Neutrophil (primary cell): ENCODE data around the gene DCST1.
A peak's percentile ranks its signal among the peaks of the same experiment; 100 is the strongest.

Source experiments
- H3K27ac ChIP-seq: fragments of 200-600 bp; sonication (generic); 2 replicates; pipeline ENCODE4 v1.5.1; 2016; ENCODE audit warnings: mild to moderate bottlenecking, moderate library complexity
- H3K27me3 ChIP-seq: fragments of 200-600 bp; sonication (generic); 2 replicates; pipeline ENCODE4 v1.6.0; 2016; ENCODE audit warnings: mild to moderate bottlenecking
- H3K36me3 ChIP-seq: fragments of 200-600 bp; sonication (generic); 2 replicates; pipeline ENCODE4 v1.5.1; 2017
- H3K4me1 ChIP-seq, 2 experiments: fragments of 200-600 bp in 1 of 2; sonication (generic) in 1 of 2; 1 replicate in 1 of 2; 2 replicates in 1 of 2; pipeline versions ENCODE4 v1.5.1 to v1.6.1; 2013 to 2016; ENCODE audit warnings: low read depth in 1 of 2, low read length in 1 of 2, mild to moderate bottlenecking in 1 of 2, moderate library complexity in 1 of 2; ENCODE audit not compliant: control insufficient read depth in 1 of 2, insufficient read depth in 1 of 2
- H3K4me3 ChIP-seq, 2 experiments: fragments of 200-600 bp in 1 of 2; sonication (generic) in 1 of 2; 1 replicate in 1 of 2; 2 replicates in 1 of 2; pipeline ENCODE4 v1.5.1; 2013 to 2016; ENCODE audit warnings: low read depth in 1 of 2, low read length in 1 of 2, mild to moderate bottlenecking in 1 of 2, moderate library complexity in 1 of 2
- H3K9me3 ChIP-seq: fragments of 200-600 bp; sonication (generic); 2 replicates; pipeline ENCODE4 v1.5.1; 2016
- TF ChIP-seq, protein P1 (sequence below): fragments of 200-600 bp; sonication (generic); IDR thresholded peaks from 2 replicates; pipeline ENCODE4 v1.5.1; 2016; ENCODE audit warnings: antibody characterized with exemption

The DCST1 gene

GRCh38 chr1:155008015-155008941 lies 25.3 kb upstream of the DCST1 start:
- H3K27ac ChIP-seq = peak overlapping the region; percentile 97
- no peaks in the 10 kb centered on the region for H3K9me3 ChIP-seq
- peak overlapping the region; percentile 85 to 95 for H3K4me3 ChIP-seq
- H3K27me3 ChIP-seq = no peaks in the 10 kb centered on the region
- H3K4me1 ChIP-seq = peaks cover 90 to 97% of the 10 kb centered on the region in 2 experiments
- H3K36me3 ChIP-seq = peaks cover 21% of the 10 kb centered on the region
- TF ChIP-seq, protein P1, sequence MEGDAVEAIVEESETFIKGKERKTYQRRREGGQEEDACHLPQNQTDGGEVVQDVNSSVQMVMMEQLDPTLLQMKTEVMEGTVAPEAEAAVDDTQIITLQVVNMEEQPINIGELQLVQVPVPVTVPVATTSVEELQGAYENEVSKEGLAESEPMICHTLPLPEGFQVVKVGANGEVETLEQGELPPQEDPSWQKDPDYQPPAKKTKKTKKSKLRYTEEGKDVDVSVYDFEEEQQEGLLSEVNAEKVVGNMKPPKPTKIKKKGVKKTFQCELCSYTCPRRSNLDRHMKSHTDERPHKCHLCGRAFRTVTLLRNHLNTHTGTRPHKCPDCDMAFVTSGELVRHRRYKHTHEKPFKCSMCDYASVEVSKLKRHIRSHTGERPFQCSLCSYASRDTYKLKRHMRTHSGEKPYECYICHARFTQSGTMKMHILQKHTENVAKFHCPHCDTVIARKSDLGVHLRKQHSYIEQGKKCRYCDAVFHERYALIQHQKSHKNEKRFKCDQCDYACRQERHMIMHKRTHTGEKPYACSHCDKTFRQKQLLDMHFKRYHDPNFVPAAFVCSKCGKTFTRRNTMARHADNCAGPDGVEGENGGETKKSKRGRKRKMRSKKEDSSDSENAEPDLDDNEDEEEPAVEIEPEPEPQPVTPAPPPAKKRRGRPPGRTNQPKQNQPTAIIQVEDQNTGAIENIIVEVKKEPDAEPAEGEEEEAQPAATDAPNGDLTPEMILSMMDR = peak; percentile 20

DNA sequence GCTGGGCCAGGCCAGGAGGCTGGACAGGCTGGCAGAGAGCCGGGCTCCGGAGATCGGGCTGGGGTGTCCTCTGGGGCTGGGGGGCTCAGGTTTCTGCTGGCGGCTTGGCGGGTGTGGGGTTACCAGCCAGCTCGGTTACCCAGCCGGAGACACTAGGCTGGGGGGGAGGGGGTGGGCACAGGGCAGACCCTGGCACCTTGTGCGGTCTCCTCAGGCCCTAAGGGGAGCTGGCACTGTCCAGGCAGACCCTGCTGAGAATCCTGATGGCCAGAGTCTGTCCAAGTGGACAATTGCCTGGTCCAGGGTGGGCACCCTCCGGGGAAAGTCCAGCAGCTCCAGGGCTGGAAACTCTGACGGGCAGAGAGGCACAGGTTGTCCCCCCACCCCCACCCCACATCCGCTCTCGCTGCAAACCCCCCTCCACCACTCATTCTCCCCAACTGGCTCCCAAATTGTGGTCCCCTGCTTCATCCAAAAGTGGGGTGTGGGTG lies 24.4 kb upstream of the DCST1 start:
- Histone ChIP-seq H3K27me3 (no peaks in the 10 kb centered on the region), H3K27ac (peak overlapping the region; percentile 97), H3K9me3 (no peaks in the 10 kb centered on the region), H3K36me3 (peaks cover 31% of the 10 kb centered on the region), H3K4me1 (peaks cover 97 to 100% of the 10 kb centered on the region in 2 experiments), H3K4me3 (peak overlapping the region; percentile 85 to 95)
- TF ChIP-seq, protein P1 = no peak

- Histone ChIP-seq H3K4me3 (peak overlapping the region; percentile 85 to 95), H3K36me3 (peaks cover 36% of the 10 kb centered on the region), H3K4me1 (peaks cover 95 to 100% of the 10 kb centered on the region in 2 experiments), H3K9me3 (no peaks in the 10 kb centered on the region), H3K27me3 (no peaks in the 10 kb centered on the region), H3K27ac (peak overlapping the region; percentile 97)
- TF ChIP-seq, protein P1 = no peak
Measured at GRCh38 chr1:155009742-155010141, 23.9 kb upstream of the DCST1 start.

GRCh38 chr1:155010211-155010918 lies 23.3 kb upstream of the DCST1 start:
- Histone ChIP-seq H3K27me3 (no peaks in the 10 kb centered on the region), H3K9me3 (no peaks in the 10 kb centered on the region), H3K4me3 (peak overlapping the region; percentile 85 to 95), H3K36me3 (peaks cover 42% of the 10 kb centered on the region), H3K4me1 (peaks cover 90 to 98% of the 10 kb centered on the region in 2 experiments), H3K27ac (peak overlapping the region; percentile 97)
- TF ChIP-seq, protein P1 = no peak

- peaks cover 49% of the 10 kb centered on the region for H3K36me3 ChIP-seq
- peak overlapping the region; percentile 85 to 95 for H3K4me3 ChIP-seq
- no peaks in the 10 kb centered on the region for H3K27me3 ChIP-seq
- no peaks in the 10 kb centered on the region for H3K9me3 ChIP-seq
- TF ChIP-seq, protein P1 = no peak
- H3K4me1 ChIP-seq = peaks cover 90 to 98% of the 10 kb centered on the region in 2 experiments
- H3K27ac ChIP-seq = peak overlapping the region; percentile 97
Measured at GRCh38 chr1:155011004-155011416, 22.6 kb upstream of the DCST1 start.
